ENCODE results near the gene TMEM120B. TPM values are rescaled to one million over a fixed set of nuclear protein-coding genes. Genes with fewer than 3 reads are reported as not detected.
"Not testable (repeated sequence)": the region's sequence is repeated elsewhere in the genome, so short reads cannot be mapped to it uniquely, and the experiment has no call there.

Gene TMEM120B
- polyA plus RNA-seq, 3 donors: 6.6 to 8.4 (median 8.1) TPM

GRCh38 chr12:121708313-121709063 lies 4.1 kb upstream of the TMEM120B start:
- DNase-seq (ENCODE audit: low read depth in 3 of 3, low spot score in 2 of 3): no peak

GRCh38 chr12:121709064-121709424 lies 3.5 kb upstream of the TMEM120B start:
- DNase-seq (ENCODE audit: low read depth in 3 of 3, low spot score in 2 of 3): not testable (repeated sequence)

- DNase-seq (ENCODE audit: low read depth in 3 of 3, low spot score in 2 of 3): no peak
Observed at GRCh38 chr12:121709478-121709961, 3.0 kb upstream of the TMEM120B start.

- no peak for DNase-seq (ENCODE audit: low read depth in 3 of 3, low spot score in 2 of 3)
Observed at GRCh38 chr12:121711361-121712189, 977 bp upstream of the TMEM120B start.

GRCh38 chr12:121712190-121712460 lies 427 bp upstream of the TMEM120B start:
- DNase-seq (ENCODE audit: low read depth in 3 of 3, low spot score in 2 of 3): peak in 2 of 3 donors; percentile 36 to 55

- DNase-seq (ENCODE audit: low read depth in 3 of 3, low spot score in 2 of 3): no peak
Observed at GRCh38 chr12:121713257-121713777, 765 bp downstream of the TMEM120B start.

GRCh38 chr12:121713793-121714192 lies 1.2 kb downstream of the TMEM120B start:
- DNase-seq (ENCODE audit: low read depth in 3 of 3, low spot score in 2 of 3): no peak

- not testable (repeated sequence) for DNase-seq (ENCODE audit: low read depth in 3 of 3, low spot score in 2 of 3)
Observed at GRCh38 chr12:121715055-121715454, 2.5 kb downstream of the TMEM120B start.

GRCh38 chr12:121715862-121716435 lies 3.4 kb downstream of the TMEM120B start:
- no peak for DNase-seq (ENCODE audit: low read depth in 3 of 3, low spot score in 2 of 3)

- peak in 1 of 3 donors; percentile 46 for DNase-seq (ENCODE audit: low read depth in 3 of 3, low spot score in 2 of 3)
Observed at GRCh38 chr12:121717041-121717699, 4.6 kb downstream of the TMEM120B start.

- DNase-seq (ENCODE audit: low read depth in 3 of 3, low spot score in 2 of 3): no peak
Observed at GRCh38 chr12:121718653-121719239, 6.2 kb downstream of the TMEM120B start.

GRCh38 chr12:121719926-121720414 lies 7.4 kb downstream of the TMEM120B start:
- DNase-seq (ENCODE audit: low read depth in 3 of 3, low spot score in 2 of 3): no peak

- no peak for DNase-seq (ENCODE audit: low read depth in 3 of 3, low spot score in 2 of 3)
Observed at GRCh38 chr12:121720762-121721161, 8.2 kb downstream of the TMEM120B start.

- DNase-seq (ENCODE audit: low read depth in 3 of 3, low spot score in 2 of 3): no peak
Observed at GRCh38 chr12:121722511-121722910, 10.0 kb downstream of the TMEM120B start.

GRCh38 chr12:121723200-121723599 lies 10.6 kb downstream of the TMEM120B start:
- no peak for DNase-seq (ENCODE audit: low read depth in 3 of 3, low spot score in 2 of 3)

- no peak for DNase-seq (ENCODE audit: low read depth in 3 of 3, low spot score in 2 of 3)
Observed at GRCh38 chr12:121724925-121725324, 12.4 kb downstream of the TMEM120B start.

- no peak for DNase-seq (ENCODE audit: low read depth in 3 of 3, low spot score in 2 of 3)
Observed at GRCh38 chr12:121725423-121725822, 12.9 kb downstream of the TMEM120B start.

GRCh38 chr12:121729021-121729420 lies 16.5 kb downstream of the TMEM120B start:
- no peak for DNase-seq (ENCODE audit: low read depth in 3 of 3, low spot score in 2 of 3)

- no peak for DNase-seq (ENCODE audit: low read depth in 3 of 3, low spot score in 2 of 3)
Observed at GRCh38 chr12:121731473-121731872, 18.9 kb downstream of the TMEM120B start.

- DNase-seq (ENCODE audit: low read depth in 3 of 3, low spot score in 2 of 3): no peak
Observed at GRCh38 chr12:121733849-121734248, 21.3 kb downstream of the TMEM120B start.

Measured in right renal cortex interstitium (tissue), 3 donors.